Left kidney (tissue), 8 donors: ENCODE measurements around the gene ZC3H10. TPM values are rescaled to one million over a fixed set of nuclear protein-coding genes. Genes with fewer than 3 reads are reported as not detected.
"Not testable (repeated sequence)": the region's sequence is repeated elsewhere in the genome, so short reads cannot be mapped to it uniquely, and the experiment has no call there.

Experiments used
- DNase-seq: peaks from one replicate; pipeline ENCODE4 v3.0.0-alpha.2; 2013
- long read RNA-seq, 8 donors: transcript quantifications; one replicate each; lab custom pipeline, GENCODE V29; 2026
- polyA plus RNA-seq: library from polyadenylated mRNA; unstranded; fragments of 120-200 nt; gene quantifications from one replicate; pipeline ENCODE4 v1.2.1, GENCODE V29; 2013; ENCODE audit not compliant: insufficient read length

The ZC3H10 gene
- 5.8 TPM for polyA plus RNA-seq
- long read RNA-seq, donor 1, full-length matches to known transcripts: 6 of 6 reads
- long read RNA-seq, donor 1, partial matches to known transcripts: 0 of 6 reads
- long read RNA-seq, donor 1, other reads (novel, unspliced or antisense): 0 of 6 reads
- long read RNA-seq, donor 2, full-length matches to known transcripts: 5 of 5 reads
- long read RNA-seq, donor 2, partial matches to known transcripts: 0 of 5 reads
- long read RNA-seq, donor 2, other reads (novel, unspliced or antisense): 0 of 5 reads
- long read RNA-seq, donor 3, full-length matches to known transcripts: 1 of 1 reads
- long read RNA-seq, donor 3, partial matches to known transcripts: 0 of 1 reads
- long read RNA-seq, donor 3, other reads (novel, unspliced or antisense): 0 of 1 reads
- long read RNA-seq, donor 4, partial matches to known transcripts: 0 of 1 reads
- long read RNA-seq, donor 4, other reads (novel, unspliced or antisense): 0 of 1 reads
- long read RNA-seq, donor 5, full-length matches to known transcripts: 5 of 5 reads
- long read RNA-seq, donor 5, partial matches to known transcripts: 0 of 5 reads
- long read RNA-seq, donor 5, other reads (novel, unspliced or antisense): 0 of 5 reads
- long read RNA-seq, donor 6, full-length matches to known transcripts: 4 of 4 reads
- long read RNA-seq, donor 6, partial matches to known transcripts: 0 of 4 reads
- long read RNA-seq, donor 6, other reads (novel, unspliced or antisense): 0 of 4 reads
- long read RNA-seq, donor 7, full-length matches to known transcripts: 13 of 13 reads
- long read RNA-seq, donor 7, partial matches to known transcripts: 0 of 13 reads
- long read RNA-seq, donor 7, other reads (novel, unspliced or antisense): 0 of 13 reads
- long read RNA-seq, donor 8, full-length matches to known transcripts: 2 of 2 reads
- long read RNA-seq, donor 8, partial matches to known transcripts: 0 of 2 reads
- long read RNA-seq, donor 8, other reads (novel, unspliced or antisense): 0 of 2 reads

DNA sequence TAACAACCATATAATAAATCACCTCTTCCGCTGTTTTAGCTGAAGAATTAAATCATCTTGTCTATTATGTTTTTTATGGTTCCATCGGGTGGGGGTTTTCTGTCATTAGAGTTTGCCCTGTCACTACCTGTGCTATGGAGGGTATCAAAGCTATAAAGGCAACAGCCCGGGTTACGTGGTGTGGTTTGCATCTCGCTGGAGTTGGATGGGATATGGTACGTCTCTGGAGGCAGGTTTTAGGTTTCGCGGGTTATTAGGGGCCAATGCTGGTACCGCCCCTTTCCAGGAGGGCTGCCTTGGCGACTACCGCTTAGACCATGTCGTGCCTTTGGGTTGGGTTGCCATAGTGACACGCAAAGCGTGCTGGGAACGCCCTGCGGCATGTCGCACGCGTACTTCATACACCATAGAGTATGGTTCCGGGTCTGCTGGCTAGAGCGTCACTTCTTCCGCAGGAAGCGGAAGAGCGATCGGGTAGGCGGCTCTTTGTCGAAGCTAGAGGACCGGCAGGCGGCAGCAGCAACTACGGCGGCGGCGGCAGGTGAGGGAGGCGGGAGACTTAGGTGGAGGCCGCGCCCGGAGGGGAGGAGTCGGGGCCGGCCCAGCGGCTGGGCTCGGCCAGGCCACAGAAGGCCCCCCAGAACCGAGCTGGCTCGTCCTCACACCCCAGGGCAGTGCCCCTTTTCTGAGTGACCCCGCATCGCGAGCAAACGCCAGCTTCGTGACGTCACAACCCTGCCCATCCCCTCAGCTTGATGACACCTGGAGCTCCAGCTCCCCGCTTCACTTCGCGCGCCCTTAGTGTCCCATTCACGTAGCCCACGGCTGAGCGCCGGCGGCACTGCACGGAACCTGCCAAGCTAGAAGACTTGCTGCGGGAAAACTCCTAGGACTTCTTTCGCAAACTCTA is at the start of gene ZC3H10:
Gene ZC3H10 (plus strand): TSS at position 489 of the 910 bp plus-strand sequence. CDS start 2,297 bp downstream, outside the sequence.
- DNase-seq: peak; percentile 98

GRCh38 chr12:56071648-56072047 is 46.4 kb upstream of the ZC3H10 start:
- no peak for DNase-seq

GRCh38 chr12:56074396-56074795 is 43.7 kb upstream of the ZC3H10 start:
- DNase-seq: no peak

DNA sequence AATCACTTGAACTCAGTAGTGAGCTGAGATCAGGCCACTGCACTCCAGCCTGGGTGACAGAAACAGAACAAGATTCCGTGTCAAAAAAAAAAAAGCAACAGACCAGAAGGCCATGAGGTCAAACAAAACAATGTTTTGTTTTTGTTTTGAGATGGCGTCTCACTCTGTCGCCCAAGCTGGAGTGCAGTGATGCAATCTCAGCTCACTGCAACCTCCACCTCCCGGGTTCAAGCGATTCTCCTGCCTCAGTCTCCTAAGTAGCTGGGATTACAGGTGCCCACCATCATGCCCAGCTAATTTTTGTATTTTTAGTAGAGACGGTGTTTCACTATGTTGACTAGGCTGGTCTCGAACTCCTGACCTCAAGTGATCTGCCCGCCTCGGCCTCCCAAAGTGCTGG is 40.1 kb upstream of the ZC3H10 start:
- DNase-seq: not testable (repeated sequence)

GRCh38 chr12:56078427-56078826 is 39.6 kb upstream of the ZC3H10 start:
- DNase-seq: no peak

DNA sequence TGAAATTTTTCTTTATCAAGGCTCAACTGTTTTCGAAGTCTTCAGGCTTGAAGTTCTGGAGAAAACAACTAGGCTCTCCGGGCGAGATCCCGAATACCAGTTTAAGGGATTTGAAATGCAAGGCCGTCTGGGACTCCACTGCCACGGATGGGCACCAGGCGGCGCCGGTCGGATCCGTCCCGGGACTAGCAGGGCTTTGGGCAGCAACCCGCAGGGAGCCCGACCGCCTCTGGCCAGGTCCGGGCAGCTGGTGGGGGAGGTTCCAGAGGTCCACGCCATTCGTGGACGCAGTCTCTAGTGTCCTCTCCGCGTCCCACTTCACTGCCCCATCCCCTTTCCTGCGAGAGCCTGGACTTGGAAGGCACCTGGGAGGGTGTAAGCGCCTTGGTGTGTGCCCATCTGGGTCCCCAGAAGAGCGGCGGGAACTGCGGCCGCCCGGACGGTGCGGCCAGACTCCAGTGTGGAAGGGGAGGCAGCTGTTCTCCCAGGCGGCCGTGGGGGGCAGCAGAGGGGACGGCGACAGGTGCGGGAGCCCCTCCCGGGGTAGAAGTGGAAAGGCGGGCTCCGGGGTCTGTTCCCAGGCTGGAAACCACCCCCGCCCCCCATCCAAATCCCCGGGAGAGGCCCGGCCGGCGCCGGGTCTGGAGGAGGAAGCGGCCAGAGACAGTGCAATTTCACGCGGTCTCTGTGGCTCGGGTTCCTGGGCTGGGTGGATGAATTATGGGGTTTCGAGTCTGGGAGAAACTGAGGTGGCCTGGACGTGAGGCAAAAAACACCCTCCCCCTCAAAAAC is 38.9 kb upstream of the ZC3H10 start:
- DNase-seq: peak; percentile 79

GRCh38 chr12:56079723-56080555 is 38.1 kb upstream of the ZC3H10 start, which contains the start of gene ERBB3:
Gene ERBB3, plus strand, starts transcription at chr12:56080165. Its CDS starts 136 bp downstream, at chr12:56080301.
- peak; percentile 81 for DNase-seq

DNA sequence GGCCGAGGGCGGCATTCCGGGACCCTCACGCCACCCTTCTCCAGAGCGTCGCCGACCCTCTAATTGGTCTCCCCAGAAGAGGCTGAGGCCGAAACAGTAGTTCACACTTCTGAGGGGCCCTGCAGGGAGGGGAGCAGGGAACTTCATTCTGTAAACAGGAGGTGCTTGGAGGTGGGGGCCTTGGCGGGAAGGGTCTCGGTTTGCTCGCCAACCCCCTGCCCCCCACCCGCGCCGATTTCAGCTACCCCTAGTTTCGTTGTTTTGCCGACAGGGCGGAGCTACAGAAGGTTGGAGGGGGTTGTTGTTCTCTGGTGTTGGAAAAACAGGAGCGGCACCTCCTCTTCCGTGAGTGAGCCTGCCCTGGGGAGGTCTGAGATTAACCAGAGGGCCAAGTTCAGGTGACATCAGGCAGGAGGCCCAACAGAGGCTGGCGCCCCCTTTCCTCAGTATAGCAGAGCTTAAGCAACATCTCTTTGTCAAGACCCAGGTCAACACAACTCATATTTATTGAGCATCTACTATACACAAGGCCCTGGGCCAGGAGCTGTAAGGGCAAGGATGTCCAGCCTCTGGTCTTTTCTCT is 37.4 kb upstream of the ZC3H10 start:
- DNase-seq: no peak

DNA sequence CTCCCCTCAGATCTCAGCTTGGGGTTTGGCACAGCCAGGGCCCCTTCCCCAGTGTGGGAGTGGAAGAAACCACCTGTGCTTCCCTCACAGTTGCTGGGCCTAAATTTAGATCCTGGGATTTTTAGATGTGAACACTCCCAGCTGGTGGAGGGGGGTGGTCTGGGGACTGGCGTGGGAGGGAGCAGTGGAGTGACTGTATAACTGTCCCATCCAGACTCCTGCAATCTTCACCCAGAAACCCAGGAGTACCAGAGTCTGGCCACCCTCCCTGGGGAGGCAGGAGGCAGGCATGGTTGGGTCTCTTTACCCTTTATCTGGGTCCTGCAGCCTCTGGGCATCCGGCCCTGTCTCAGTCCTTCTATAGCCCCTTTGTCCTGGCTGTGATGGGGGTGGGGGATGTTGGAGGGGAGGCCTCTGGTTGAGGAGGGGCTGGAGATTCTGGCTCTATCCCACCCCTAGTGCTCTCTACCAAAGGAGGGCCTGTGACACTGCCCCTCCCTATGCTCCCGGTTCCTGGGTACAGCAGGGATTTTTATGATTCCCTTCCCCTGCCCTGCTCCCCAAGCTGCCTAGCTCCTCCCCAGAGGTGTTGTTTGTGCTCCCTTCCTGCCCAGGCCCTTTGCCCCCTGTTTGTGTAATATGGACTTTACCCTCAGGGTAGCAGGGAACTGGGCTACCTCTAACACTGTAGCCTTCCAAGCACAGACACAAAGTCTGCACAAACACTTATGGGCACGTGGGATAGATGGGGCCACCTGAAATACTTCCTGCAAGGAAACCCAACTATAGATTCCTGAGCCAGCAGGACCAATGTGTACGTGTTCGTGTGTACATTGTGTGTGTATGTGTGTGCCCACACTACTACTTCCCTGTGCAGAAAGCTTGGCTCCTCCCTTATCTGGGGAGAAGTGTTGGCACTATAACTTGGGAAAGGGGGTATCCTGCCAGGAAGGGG is 36.4 kb upstream of the ZC3H10 start:
- no peak for DNase-seq

- DNase-seq: no peak
These were observed 35.7 kb upstream of the ZC3H10 start for GRCh38 chr12:56082382-56082781.

- no peak for DNase-seq
These were observed 35.1 kb upstream of the ZC3H10 start for GRCh38 chr12:56082967-56083366.

DNA sequence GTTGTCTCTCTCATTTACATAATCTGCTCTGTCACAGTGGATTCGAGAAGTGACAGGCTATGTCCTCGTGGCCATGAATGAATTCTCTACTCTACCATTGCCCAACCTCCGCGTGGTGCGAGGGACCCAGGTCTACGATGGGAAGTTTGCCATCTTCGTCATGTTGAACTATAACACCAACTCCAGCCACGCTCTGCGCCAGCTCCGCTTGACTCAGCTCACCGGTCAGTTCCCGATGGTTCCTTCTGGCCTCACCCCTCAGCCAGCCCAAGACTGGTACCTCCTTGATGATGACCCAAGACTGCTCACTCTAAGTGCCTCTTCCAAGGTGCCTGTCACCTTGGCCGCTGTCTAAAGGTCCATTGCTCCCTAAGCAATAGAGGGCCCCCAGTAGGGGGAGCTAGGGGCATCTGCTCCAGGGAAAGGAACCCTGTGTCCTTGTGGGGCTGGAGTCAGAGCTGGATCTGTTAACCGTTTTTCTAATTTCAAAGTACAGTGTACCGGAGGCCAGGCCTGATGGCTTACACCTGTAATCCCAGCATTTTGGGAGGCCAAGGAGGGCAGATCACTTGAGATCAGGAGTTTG is 33.0 kb upstream of the ZC3H10 start:
- DNase-seq: no peak

GRCh38 chr12:56086096-56086495 is 32.0 kb upstream of the ZC3H10 start:
- DNase-seq: no peak

DNA sequence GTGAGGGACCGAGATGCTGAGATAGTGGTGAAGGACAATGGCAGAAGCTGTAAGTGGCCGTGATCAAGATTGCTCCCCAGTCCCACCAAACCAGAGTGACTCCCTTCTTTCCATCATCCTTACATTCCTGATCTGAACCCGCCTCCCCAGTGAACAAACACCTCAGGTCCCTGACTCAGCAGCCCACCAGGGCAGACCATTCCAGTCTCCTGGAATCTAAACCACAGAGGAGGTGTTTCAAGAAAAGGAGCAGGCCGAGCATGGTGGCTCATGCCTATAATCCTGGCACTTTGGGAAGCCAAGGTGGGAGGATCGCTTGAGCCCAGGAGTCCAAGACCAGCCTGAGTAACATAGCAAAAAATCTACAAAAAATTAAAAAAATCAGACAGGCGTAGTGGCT is 31.5 kb upstream of the ZC3H10 start:
- DNase-seq: no peak

GRCh38 chr12:56087220-56087619 is 30.8 kb upstream of the ZC3H10 start:
- no peak for DNase-seq

DNA sequence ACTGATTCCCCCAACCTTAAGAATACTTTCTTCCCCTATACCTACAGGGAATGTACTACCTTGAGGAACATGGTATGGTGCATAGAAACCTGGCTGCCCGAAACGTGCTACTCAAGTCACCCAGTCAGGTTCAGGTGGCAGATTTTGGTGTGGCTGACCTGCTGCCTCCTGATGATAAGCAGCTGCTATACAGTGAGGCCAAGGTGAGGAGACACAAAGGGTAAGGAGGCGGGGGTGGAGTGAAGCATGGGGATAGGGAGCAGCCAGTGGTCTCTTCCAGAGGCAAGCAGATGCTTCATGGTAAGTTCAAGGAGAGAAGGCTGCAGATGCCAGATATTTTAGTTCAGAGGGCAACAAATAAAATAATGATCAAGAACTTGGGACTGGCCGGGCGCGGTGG is 20.3 kb upstream of the ZC3H10 start:
- no peak for DNase-seq

DNA sequence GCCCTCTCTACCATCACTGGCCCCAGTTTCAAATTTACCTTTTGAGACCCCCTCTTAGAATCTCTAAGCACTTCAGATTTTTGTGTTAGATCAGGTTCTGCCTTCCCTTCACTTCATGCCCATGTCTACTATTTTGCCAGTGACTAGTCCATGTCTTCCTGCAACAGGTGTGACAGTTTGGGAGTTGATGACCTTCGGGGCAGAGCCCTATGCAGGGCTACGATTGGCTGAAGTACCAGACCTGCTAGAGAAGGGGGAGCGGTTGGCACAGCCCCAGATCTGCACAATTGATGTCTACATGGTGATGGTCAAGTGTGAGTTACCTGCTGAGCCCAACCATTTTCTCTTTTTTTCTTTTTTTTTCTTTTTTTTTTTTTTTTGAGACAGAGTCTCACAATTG is 19.5 kb upstream of the ZC3H10 start:
- DNase-seq: no peak

- no peak for DNase-seq
These were observed 18.3 kb upstream of the ZC3H10 start for GRCh38 chr12:56099787-56100186.
